Breast epithelium (tissue), 4 donors: ENCODE data around the gene NDUFS8. TPM values are rescaled to one million over a fixed set of nuclear protein-coding genes. Genes with fewer than 3 reads are reported as not detected.

Source experiments
- DNase-seq, 2 donors: peaks; one replicate each; pipeline ENCODE4 v3.0.0-alpha.2; 2019; ENCODE audit warnings: low spot score in 2 of 2
- H3K27ac ChIP-seq, 2 donors: fragments of 200-600 bp; sonication (generic) in 1 of 2; one replicate each; pipeline ENCODE4 v1.5.1; 2016 to 2019; ENCODE audit warnings: mild to moderate bottlenecking in 1 of 2
- H3K27me3 ChIP-seq, 2 donors: fragments of 200-600 bp; sonication (generic) in 1 of 2; one replicate each; pipeline versions ENCODE4 v1.5.1 to v1.6.0; 2017 to 2019; ENCODE audit warnings: control low read depth in 1 of 2, mild to moderate bottlenecking in 1 of 2
- H3K36me3 ChIP-seq: fragments of 200-600 bp; one replicate; pipeline ENCODE4 v1.5.1; 2019
- H3K4me1 ChIP-seq, 2 donors: fragments of 200-600 bp; sonication (generic); one replicate each; pipeline ENCODE4 v1.5.1; 2016 to 2019; ENCODE audit warnings: control low read depth in 1 of 2
- H3K4me3 ChIP-seq, 3 donors: fragments of 200-600 bp; sonication (generic); 1 replicate in 2 of 3; 2 replicates in 1 of 3; pipeline ENCODE4 v1.5.1; 2016 to 2019; ENCODE audit warnings: mild to moderate bottlenecking in 3 of 3, moderate library complexity in 2 of 3
- H3K9me3 ChIP-seq, 2 donors: fragments of 200-600 bp; sonication (generic) in 1 of 2; one replicate each; pipeline ENCODE4 v1.5.1; 2016 to 2019; ENCODE audit warnings: control low read depth in 1 of 2
- CTCF ChIP-seq, 3 donors: fragments of 450-650 bp; IDR thresholded peaks; one replicate each; pipeline ENCODE4 v1.5.1; 2016 to 2017; ENCODE audit warnings: antibody characterized with exemption in 3 of 3, mild to moderate bottlenecking in 3 of 3, moderate library complexity in 3 of 3
- POLR2A ChIP-seq: fragments of 450-650 bp; IDR thresholded peaks from one replicate; pipeline ENCODE4 v1.6.1; 2016; ENCODE audit warnings: antibody characterized with exemption, mild to moderate bottlenecking, moderate library complexity
- POLR2AphosphoS5 ChIP-seq, 3 donors: sonication (generic); formaldehyde crosslinking; IDR thresholded peaks; one replicate each; pipeline ENCODE4 v1.6.1; 2017; ENCODE audit warnings: antibody characterized with exemption in 3 of 3
- intact Hi-C: fragments of 100-400 bp; cut with DNase I; formaldehyde crosslinking; loops from one replicate; pipeline ENCODE4 v1.15.1; 2023; ENCODE audit warnings: low total_unique reads
- total RNA-seq, 3 donors: library from RNA; depleted of rRNA; stranded (reverse); fragments of >200 nt; gene quantifications; one replicate each; pipeline ENCODE4 v1.1.0, GENCODE V29; 2016

NDUFS8 gene
- total RNA-seq, 3 donors from 2014 or later, result 105 to 117 (median 117) TPM

- intact Hi-C loops, result no loop called here
- Histone ChIP-seq H3K4me3 (no peak overlapping the region), H3K36me3 (no peaks in the 10 kb centered on the region), H3K27me3 (no peaks in the 10 kb centered on the region), H3K4me1 (peaks cover 9 to 10% of the 10 kb centered on the region in 2 donors), H3K27ac (no peak overlapping the region), H3K9me3 (no peaks in the 10 kb centered on the region)
- DNase-seq, result no peak
- TF ChIP-seq POLR2A (no peak), POLR2AphosphoS5 (IDR thresholded peaks at IDR 0.05) (no peak), CTCF (IDR thresholded peaks at IDR 0.05) (no peak)
Measured at GRCh38 chr11:68043029-68043348, 12.5 kb downstream of the NDUFS8 start.

- Histone ChIP-seq H3K36me3 (no peaks in the 10 kb centered on the region), H3K4me1 (peaks cover 4% of the 10 kb centered on the region in 2 donors), H3K4me3 (no peak overlapping the region), H3K27ac (no peak overlapping the region), H3K9me3 (no peaks in the 10 kb centered on the region), H3K27me3 (no peaks in the 10 kb centered on the region)
- TF ChIP-seq POLR2AphosphoS5 (IDR thresholded peaks at IDR 0.05), result no peak
- TF ChIP-seq CTCF (IDR thresholded peaks at IDR 0.05), result no peak
- TF ChIP-seq POLR2A, result no peak
- no peak for DNase-seq
- intact Hi-C loops, result no loop called here
Measured at GRCh38 chr11:68043349-68044144, 13.1 kb downstream of the NDUFS8 start.

- H3K27ac ChIP-seq, result no peak overlapping the region
- H3K36me3 ChIP-seq, result no peaks in the 10 kb centered on the region
- no peak overlapping the region for H3K4me3 ChIP-seq
- no peaks in the 10 kb centered on the region for H3K27me3 ChIP-seq
- TF ChIP-seq POLR2A (no peak), POLR2AphosphoS5 (IDR thresholded peaks at IDR 0.05) (no peak), CTCF (IDR thresholded peaks at IDR 0.05) (no peak)
- peaks cover 4% of the 10 kb centered on the region in 2 donors for H3K4me1 ChIP-seq
- no peaks in the 10 kb centered on the region for H3K9me3 ChIP-seq
- no peak for DNase-seq
- intact Hi-C loops, result no loop called here
Measured at GRCh38 chr11:68044145-68044813, 13.8 kb downstream of the NDUFS8 start.

GRCh38 chr11:68044898-68045351, 14.4 kb downstream of the NDUFS8 start:
- Histone ChIP-seq H3K27me3 (no peaks in the 10 kb centered on the region), H3K4me3 (no peak overlapping the region), H3K36me3 (no peaks in the 10 kb centered on the region), H3K4me1 (peaks cover under 1 to 4% of the 10 kb centered on the region in 2 donors), H3K27ac (no peak overlapping the region), H3K9me3 (no peaks in the 10 kb centered on the region)
- TF ChIP-seq POLR2AphosphoS5 (IDR thresholded peaks at IDR 0.05), result no peak
- TF ChIP-seq CTCF (IDR thresholded peaks at IDR 0.05), result no peak
- TF ChIP-seq POLR2A, result no peak
- intact Hi-C loops, result no loop called here
- no peak for DNase-seq
